Measurements from ENCODE around the gene STK11. TPM values are rescaled to one million over a fixed set of nuclear protein-coding genes. Genes with fewer than 3 reads are reported as not detected.
A peak's percentile ranks its signal among the peaks of the same experiment; 100 is the strongest.

The STK11 gene
- total RNA-seq, 1 donor from 2014 or later, result 61.6 TPM

DNA sequence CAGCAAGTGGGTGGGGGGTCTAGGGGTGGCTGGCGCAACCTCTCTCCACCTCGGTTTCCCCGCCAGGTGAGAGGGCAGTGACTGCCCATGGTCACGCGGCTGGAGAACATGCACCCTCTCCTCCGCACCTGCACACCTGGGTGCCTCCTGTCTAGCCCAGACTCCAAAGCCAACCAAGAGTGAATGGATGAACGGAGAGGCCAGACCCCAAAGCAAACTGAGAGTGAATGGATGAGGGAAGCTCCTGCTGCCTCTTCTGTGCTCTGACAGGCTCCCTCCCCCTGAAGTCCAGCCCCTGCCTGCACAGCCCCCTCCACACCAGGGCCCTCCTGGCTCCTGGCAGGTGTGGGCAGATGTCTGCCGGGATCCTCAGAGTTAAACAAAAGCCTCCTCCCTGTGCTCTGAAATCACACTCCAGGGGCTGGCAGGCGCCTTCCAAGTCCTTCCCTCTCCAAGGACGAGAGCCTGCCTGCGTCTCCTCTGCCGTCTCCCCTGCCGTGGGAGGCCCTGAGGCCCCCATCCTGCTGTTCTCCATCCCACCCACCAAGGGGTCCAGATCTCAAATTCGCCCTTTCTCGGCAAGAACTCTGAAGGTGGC lies 33.7 kb upstream of the STK11 start:
- no peaks in the 10 kb centered on the region for H3K9me3 ChIP-seq (ENCODE audit: insufficient read depth, low read depth, low read length)
- peaks cover 55% of the 10 kb centered on the region for H4K20me1 ChIP-seq (ENCODE audit: insufficient read depth, low read length)
- Mint-ChIP-seq H3K27ac (ENCODE audit: unreplicated experiment) (peak overlapping the region; percentile 53), H3K9me3 (ENCODE audit: unreplicated experiment) (no peaks in the 10 kb centered on the region), H3K27me3 (ENCODE audit: low read depth, unreplicated experiment) (no peaks in the 10 kb centered on the region), H3K4me3 (ENCODE audit: unreplicated experiment) (peak overlapping the region; percentile 91), H3K4me1 (ENCODE audit: low read depth, unreplicated experiment) (peaks cover 18% of the 10 kb centered on the region), H3K36me3 (ENCODE audit: low read depth, unreplicated experiment) (peaks cover 2% of the 10 kb centered on the region)
- TF ChIP-seq EZH2 (IDR thresholded peaks at IDR 0.05; ENCODE audit: insufficient read depth, low read length), result no peak
- TF ChIP-seq, protein P1, sequence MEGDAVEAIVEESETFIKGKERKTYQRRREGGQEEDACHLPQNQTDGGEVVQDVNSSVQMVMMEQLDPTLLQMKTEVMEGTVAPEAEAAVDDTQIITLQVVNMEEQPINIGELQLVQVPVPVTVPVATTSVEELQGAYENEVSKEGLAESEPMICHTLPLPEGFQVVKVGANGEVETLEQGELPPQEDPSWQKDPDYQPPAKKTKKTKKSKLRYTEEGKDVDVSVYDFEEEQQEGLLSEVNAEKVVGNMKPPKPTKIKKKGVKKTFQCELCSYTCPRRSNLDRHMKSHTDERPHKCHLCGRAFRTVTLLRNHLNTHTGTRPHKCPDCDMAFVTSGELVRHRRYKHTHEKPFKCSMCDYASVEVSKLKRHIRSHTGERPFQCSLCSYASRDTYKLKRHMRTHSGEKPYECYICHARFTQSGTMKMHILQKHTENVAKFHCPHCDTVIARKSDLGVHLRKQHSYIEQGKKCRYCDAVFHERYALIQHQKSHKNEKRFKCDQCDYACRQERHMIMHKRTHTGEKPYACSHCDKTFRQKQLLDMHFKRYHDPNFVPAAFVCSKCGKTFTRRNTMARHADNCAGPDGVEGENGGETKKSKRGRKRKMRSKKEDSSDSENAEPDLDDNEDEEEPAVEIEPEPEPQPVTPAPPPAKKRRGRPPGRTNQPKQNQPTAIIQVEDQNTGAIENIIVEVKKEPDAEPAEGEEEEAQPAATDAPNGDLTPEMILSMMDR (IDR thresholded peaks at IDR 0.05; ENCODE audit: insufficient read depth, low read depth, low read length), result no peak
- H3K27me3 ChIP-seq (ENCODE audit: insufficient read depth, low read length), result no peaks in the 10 kb centered on the region
- H3K27ac ChIP-seq (ENCODE audit: low read depth, low read length), result peak overlapping the region; percentile 30
- FAIRE-seq, result no peak
- peaks cover 42% of the 10 kb centered on the region for H3K4me1 ChIP-seq (ENCODE audit: insufficient read depth, low read length)
- peaks cover 72% of the 10 kb centered on the region for H3K79me2 ChIP-seq (ENCODE audit: insufficient read depth, low read length)
- peak overlapping the region; percentile 79 for H3K4me3 ChIP-seq (ENCODE audit: insufficient read depth, low read depth, low read length)
- no peak for DNase-seq (ENCODE audit: low read depth)
- H3K4me2 ChIP-seq (ENCODE audit: low read length), result peak overlapping the region; percentile 99
- H2AFZ ChIP-seq (ENCODE audit: low read depth, low read length), result no peak overlapping the region
- peak overlapping the region; percentile 91 for H3K9ac ChIP-seq (ENCODE audit: low read length)
- H3K36me3 ChIP-seq (ENCODE audit: insufficient read depth, low read length), result peaks cover 2% of the 10 kb centered on the region

DNA sequence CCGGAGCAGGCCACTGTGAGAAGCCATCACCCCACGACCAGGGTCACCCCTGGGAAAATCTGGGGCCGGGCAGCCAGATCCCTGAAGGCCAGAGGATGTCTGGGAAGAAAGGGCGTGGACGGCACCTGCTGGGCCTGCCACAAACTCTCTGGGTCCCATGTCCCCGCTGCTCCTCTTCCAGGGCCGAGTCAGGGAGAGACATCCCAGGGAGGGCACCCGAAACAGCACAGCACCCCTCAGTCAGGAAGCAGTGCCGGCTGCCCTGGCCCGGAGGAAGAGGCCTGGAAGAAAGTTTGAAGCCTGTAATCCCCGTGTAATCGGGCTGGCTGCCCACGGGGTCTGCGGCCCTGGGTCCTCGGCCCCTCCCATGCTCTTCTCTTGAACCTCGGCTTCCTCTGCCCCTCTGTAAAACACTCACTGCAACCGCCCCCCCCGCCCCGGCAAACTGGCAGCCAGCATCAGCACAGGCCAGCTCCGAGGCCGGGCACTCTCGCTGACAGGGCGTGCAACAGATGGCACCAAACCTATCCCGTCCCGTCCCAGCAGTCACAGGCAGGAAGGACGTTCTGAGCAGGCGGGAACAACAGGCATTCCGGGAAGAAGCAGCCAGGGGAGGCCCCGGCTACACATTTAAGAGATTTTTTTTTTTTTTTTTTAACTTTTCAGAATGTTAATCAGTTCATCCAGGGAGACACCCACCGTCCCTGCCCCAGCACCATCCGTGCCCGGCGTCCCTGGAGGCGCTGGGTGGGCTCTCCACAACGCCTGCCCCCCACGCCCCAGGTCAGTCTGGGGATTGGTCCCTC lies 33.0 kb upstream of the STK11 start:
- Histone ChIP-seq H2AFZ (ENCODE audit: low read depth, low read length) (no peak overlapping the region), H3K9me3 (ENCODE audit: insufficient read depth, low read depth, low read length) (no peaks in the 10 kb centered on the region), H3K36me3 (ENCODE audit: insufficient read depth, low read length) (no peaks in the 10 kb centered on the region), H3K4me2 (ENCODE audit: low read length) (peak overlapping the region; percentile 99), H3K27ac (ENCODE audit: low read depth, low read length) (peak overlapping the region; percentile 43), H3K9ac (ENCODE audit: low read length) (peak overlapping the region; percentile 91), H3K79me2 (ENCODE audit: insufficient read depth, low read length) (peaks cover 65% of the 10 kb centered on the region), H4K20me1 (ENCODE audit: insufficient read depth, low read length) (peaks cover 49% of the 10 kb centered on the region), H3K27me3 (ENCODE audit: insufficient read depth, low read length) (no peaks in the 10 kb centered on the region), H3K4me1 (ENCODE audit: insufficient read depth, low read length) (peaks cover 49% of the 10 kb centered on the region), H3K4me3 (ENCODE audit: insufficient read depth, low read depth, low read length) (peak overlapping the region; percentile 79)
- no peaks in the 10 kb centered on the region for H3K27me3 Mint-ChIP-seq (ENCODE audit: low read depth, unreplicated experiment)
- peak overlapping the region; percentile 91 for H3K4me3 Mint-ChIP-seq (ENCODE audit: unreplicated experiment)
- no peaks in the 10 kb centered on the region for H3K9me3 Mint-ChIP-seq (ENCODE audit: unreplicated experiment)
- peaks cover 20% of the 10 kb centered on the region for H3K4me1 Mint-ChIP-seq (ENCODE audit: low read depth, unreplicated experiment)
- FAIRE-seq, result no peak
- H3K36me3 Mint-ChIP-seq (ENCODE audit: low read depth, unreplicated experiment), result peaks cover 2% of the 10 kb centered on the region
- TF ChIP-seq, protein P1 (IDR thresholded peaks at IDR 0.05; ENCODE audit: insufficient read depth, low read depth, low read length), result no peak
- no peak for TF ChIP-seq EZH2 (IDR thresholded peaks at IDR 0.05; ENCODE audit: insufficient read depth, low read length)
- DNase-seq (ENCODE audit: low read depth), result peak; percentile 50
- peak overlapping the region; percentile 53 for H3K27ac Mint-ChIP-seq (ENCODE audit: unreplicated experiment)
